Gastroesophageal sphincter (tissue), 4 donors: ENCODE results near the gene ERC1. TPM values are rescaled to one million over a fixed set of nuclear protein-coding genes. Genes with fewer than 3 reads are reported as not detected.

Source experiments
- ATAC-seq: fragments of 150-250 bp; one replicate; pipeline ENCODE4 v1.9.1; 2016; ENCODE audit warnings: mild to moderate bottlenecking, moderate library complexity
- H3K27ac ChIP-seq, 4 donors: fragments of 200-600 bp; sonication (generic) in 3 of 4; 1 replicate in 3 of 4; 2 replicates in 1 of 4; pipeline ENCODE4 v1.5.1; 2016 to 2019
- H3K27me3 ChIP-seq: fragments of 200-600 bp; sonication (generic); one replicate; pipeline ENCODE4 v1.5.1; 2019
- H3K36me3 ChIP-seq, 2 donors: fragments of 200-600 bp; sonication (generic); one replicate each; pipeline ENCODE4 v1.5.1; 2019; ENCODE audit warnings: control low read depth in 1 of 2
- H3K4me1 ChIP-seq, 3 donors: fragments of 200-600 bp; sonication (generic); 1 replicate in 2 of 3; 2 replicates in 1 of 3; pipeline ENCODE4 v1.5.1; 2016 to 2019; ENCODE audit warnings: control low read depth in 2 of 3
- H3K4me3 ChIP-seq, 2 donors: fragments of 200-600 bp; sonication (generic); one replicate each; pipeline ENCODE4 v1.5.1; 2019; ENCODE audit warnings: mild to moderate bottlenecking in 1 of 2, moderate library complexity in 1 of 2
- H3K9me3 ChIP-seq, 3 donors: fragments of 200-600 bp; sonication (generic); one replicate each; pipeline ENCODE4 v1.5.1; 2017 to 2019; ENCODE audit warnings: control low read depth in 2 of 3
- EP300 ChIP-seq: sonication (generic); formaldehyde crosslinking; IDR thresholded peaks from one replicate; pipeline ENCODE4 v1.6.1; 2017; ENCODE audit warnings: antibody characterized with exemption, mild to moderate bottlenecking
- POLR2A ChIP-seq, 2 donors: fragments of 450-650 bp; IDR thresholded peaks; one replicate each; pipeline ENCODE4 v1.6.1; 2017; ENCODE audit warnings: antibody characterized with exemption in 2 of 2, mild to moderate bottlenecking in 2 of 2, moderate library complexity in 1 of 2
- POLR2AphosphoS5 ChIP-seq: sonication (generic); formaldehyde crosslinking; IDR thresholded peaks from one replicate; pipeline ENCODE4 v1.6.1; 2017; ENCODE audit warnings: antibody characterized with exemption
- WGBS, 2 donors: methylation state at CpG; one replicate each; pipeline ENCODE4 v1.1.5; 2018; ENCODE audit warnings: low coverage in 1 of 2; 5-methylcytosine and 5-hydroxymethylcytosine counted together
- total RNA-seq, 4 donors: library from RNA; depleted of rRNA; stranded (reverse); fragments of >200 nt; gene quantifications; one replicate each; pipeline ENCODE4 v1.1.0, GENCODE V29; 2016
- TF ChIP-seq, protein P1 (sequence below), 4 experiments: fragments of 200-600 bp in 2 of 4; fragments of 450-650 bp in 2 of 4; sonication (generic) in 1 of 4; IDR thresholded peaks; one replicate each; pipeline ENCODE4 v1.5.1; 2017 to 2019; ENCODE audit warnings: antibody characterized with exemption in 4 of 4, mild to moderate bottlenecking in 2 of 4, moderate library complexity in 2 of 4

ERC1 gene
- total RNA-seq, 4 donors from 2014 or later = 38.3 to 80.2 (median 58.4) TPM

GRCh38 chr12:1459339-1459738 lies 468.3 kb downstream of the ERC1 start:
- TF ChIP-seq POLR2A (IDR thresholded peaks at IDR 0.05) (no peak), POLR2AphosphoS5 (no peak), EP300 (no peak)
- TF ChIP-seq, protein P1, sequence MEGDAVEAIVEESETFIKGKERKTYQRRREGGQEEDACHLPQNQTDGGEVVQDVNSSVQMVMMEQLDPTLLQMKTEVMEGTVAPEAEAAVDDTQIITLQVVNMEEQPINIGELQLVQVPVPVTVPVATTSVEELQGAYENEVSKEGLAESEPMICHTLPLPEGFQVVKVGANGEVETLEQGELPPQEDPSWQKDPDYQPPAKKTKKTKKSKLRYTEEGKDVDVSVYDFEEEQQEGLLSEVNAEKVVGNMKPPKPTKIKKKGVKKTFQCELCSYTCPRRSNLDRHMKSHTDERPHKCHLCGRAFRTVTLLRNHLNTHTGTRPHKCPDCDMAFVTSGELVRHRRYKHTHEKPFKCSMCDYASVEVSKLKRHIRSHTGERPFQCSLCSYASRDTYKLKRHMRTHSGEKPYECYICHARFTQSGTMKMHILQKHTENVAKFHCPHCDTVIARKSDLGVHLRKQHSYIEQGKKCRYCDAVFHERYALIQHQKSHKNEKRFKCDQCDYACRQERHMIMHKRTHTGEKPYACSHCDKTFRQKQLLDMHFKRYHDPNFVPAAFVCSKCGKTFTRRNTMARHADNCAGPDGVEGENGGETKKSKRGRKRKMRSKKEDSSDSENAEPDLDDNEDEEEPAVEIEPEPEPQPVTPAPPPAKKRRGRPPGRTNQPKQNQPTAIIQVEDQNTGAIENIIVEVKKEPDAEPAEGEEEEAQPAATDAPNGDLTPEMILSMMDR (IDR thresholded peaks at IDR 0.05) = no peak
- Histone ChIP-seq H3K4me3 (no peak overlapping the region), H3K36me3 (peaks cover 0 to 7% of the 10 kb centered on the region in 2 donors), H3K27ac (no peak overlapping the region), H3K9me3 (no peaks in the 10 kb centered on the region), H3K27me3 (no peaks in the 10 kb centered on the region), H3K4me1 (no peaks in the 10 kb centered on the region)
- 79 to 100% methylated on average over 2 of the region's 2 CpGs for WGBS, 2 donors
- ATAC-seq = no peak

DNA sequence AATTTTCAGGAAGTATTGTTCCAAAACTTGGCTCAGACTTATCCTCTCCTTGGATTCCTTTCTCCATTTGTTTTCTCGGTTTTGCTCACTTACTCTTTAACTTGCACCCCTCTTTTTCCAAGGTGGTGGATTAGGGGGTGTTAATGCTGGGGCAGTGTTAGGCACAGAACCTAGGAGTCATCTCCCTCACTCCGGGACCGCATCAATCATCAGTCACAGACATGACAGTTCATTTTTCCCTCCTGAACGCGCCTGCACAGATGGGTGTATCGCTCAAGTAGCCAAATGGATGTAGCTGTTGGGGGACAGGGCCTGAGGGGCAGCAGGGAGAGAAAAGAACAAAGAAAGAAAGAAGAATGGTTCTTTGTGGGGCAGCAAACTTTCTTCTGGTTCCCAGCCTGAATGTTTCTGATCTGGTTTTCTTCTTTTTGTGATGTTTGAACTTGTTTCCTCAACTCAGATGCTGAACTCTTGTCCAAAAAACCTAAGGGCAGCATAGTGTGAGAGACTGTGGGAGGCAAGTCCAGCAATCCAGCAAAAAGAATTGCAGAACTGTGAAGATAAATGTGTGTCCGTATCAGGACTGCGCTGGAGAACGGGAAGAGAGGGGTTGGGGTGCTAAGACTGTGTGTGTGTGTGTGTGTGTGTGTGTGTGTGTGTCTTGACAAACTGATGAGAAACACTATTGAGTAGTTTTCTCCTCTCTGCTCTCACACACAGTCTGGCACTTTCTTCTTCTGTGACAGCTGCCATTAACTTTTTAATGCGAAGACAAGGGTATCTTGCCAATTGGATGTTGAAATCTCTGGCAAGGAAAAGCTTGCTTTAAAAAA lies 472.3 kb downstream of the ERC1 start:
- Histone ChIP-seq H3K27me3 (no peaks in the 10 kb centered on the region), H3K9me3 (no peaks in the 10 kb centered on the region), H3K36me3 (peaks cover 0 to 13% of the 10 kb centered on the region in 2 donors), H3K27ac (no peak overlapping the region), H3K4me1 (no peaks in the 10 kb centered on the region), H3K4me3 (no peak overlapping the region)
- ATAC-seq = no peak
- TF ChIP-seq EP300 (no peak), POLR2AphosphoS5 (no peak), POLR2A (IDR thresholded peaks at IDR 0.05) (no peak)
- TF ChIP-seq, protein P1 (IDR thresholded peaks at IDR 0.05) = no peak
- 64 to 69% methylated on average over 2 to 10 of the region's 10 CpGs for WGBS, 2 donors

GRCh38 chr12:1464925-1465324 lies 473.9 kb downstream of the ERC1 start:
- no peak overlapping the region for H3K27ac ChIP-seq
- ATAC-seq = no peak
- peaks cover 0 to 13% of the 10 kb centered on the region in 2 donors for H3K36me3 ChIP-seq
- no peak overlapping the region for H3K4me3 ChIP-seq
- TF ChIP-seq, protein P1 (IDR thresholded peaks at IDR 0.05) = no peak
- TF ChIP-seq POLR2A (IDR thresholded peaks at IDR 0.05) (no peak), EP300 (no peak), POLR2AphosphoS5 (no peak)
- H3K27me3 ChIP-seq = no peaks in the 10 kb centered on the region
- WGBS, 2 donors = 92 to 96% methylated on average over 6 of the region's 6 CpGs
- H3K9me3 ChIP-seq = no peaks in the 10 kb centered on the region
- H3K4me1 ChIP-seq = peaks cover 0 to 3% (median 0%) of the 10 kb centered on the region in 3 donors

DNA sequence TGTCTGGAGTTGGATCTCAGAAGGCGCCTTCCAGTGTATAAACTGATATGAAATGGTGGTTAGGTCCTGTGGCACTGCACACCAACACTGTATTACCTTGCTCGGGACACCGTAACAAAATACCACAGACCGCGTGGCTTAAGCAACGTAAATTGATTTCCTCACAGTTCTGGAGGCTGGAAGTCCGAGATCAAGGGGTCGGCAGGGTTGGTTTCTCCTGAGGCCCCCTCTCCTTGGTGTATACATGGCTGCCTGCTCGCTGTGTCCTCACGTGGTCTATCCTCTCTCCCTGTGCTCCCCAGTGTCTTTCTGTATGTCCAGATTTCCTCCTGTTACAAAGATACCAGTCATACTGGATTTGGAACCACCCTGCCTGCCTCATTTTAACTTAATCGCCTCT lies 475.0 kb downstream of the ERC1 start:
- WGBS, 2 donors = 95 to 100% methylated on average over 1 to 10 of the region's 11 CpGs
- no peak for ATAC-seq
- Histone ChIP-seq H3K36me3 (peaks cover 0 to 13% of the 10 kb centered on the region in 2 donors), H3K27me3 (no peaks in the 10 kb centered on the region), H3K4me1 (peaks cover 0 to 3% (median 0%) of the 10 kb centered on the region in 3 donors), H3K9me3 (no peaks in the 10 kb centered on the region), H3K27ac (no peak overlapping the region), H3K4me3 (no peak overlapping the region)
- TF ChIP-seq EP300 (no peak), POLR2A (IDR thresholded peaks at IDR 0.05) (no peak), POLR2AphosphoS5 (no peak)
- TF ChIP-seq, protein P1 (IDR thresholded peaks at IDR 0.05) = no peak
